SJSA1 (cell line): ENCODE data around the gene CDH23. TPM values are rescaled to one million over a fixed set of nuclear protein-coding genes. Genes with fewer than 3 reads are reported as not detected.

Experiments
- DNase-seq, 2 experiments: peaks; one replicate each; pipeline ENCODE4 v3.0.0-alpha.2; 2015 to 2020; ENCODE audit warnings: low spot score in 2 of 2, low read depth in 1 of 2
- H3K27ac ChIP-seq: fragments of 250-450 bp; sonication (Bioruptor Pico); 2 replicates; pipeline ENCODE4 v1.5.1; 2020; ENCODE audit warnings: mild to moderate bottlenecking, moderate library complexity
- H3K27me3 ChIP-seq: fragments of 250-450 bp; sonication (Bioruptor Pico); replicated peaks from 2 replicates; pipeline ENCODE4 v1.5.1; 2020; ENCODE audit warnings: mild to moderate bottlenecking, moderate library complexity
- H3K36me3 ChIP-seq: fragments of 250-450 bp; sonication (Bioruptor Pico); 2 replicates; pipeline ENCODE4 v1.5.1; 2020; ENCODE audit warnings: mild to moderate bottlenecking
- H3K4me1 ChIP-seq: fragments of 250-450 bp; sonication (Bioruptor Pico); replicated peaks from 2 replicates; pipeline ENCODE4 v1.6.1; 2021; ENCODE audit warnings: mild to moderate bottlenecking
- H3K4me3 ChIP-seq: fragments of 250-450 bp; sonication (Bioruptor Pico); 2 replicates; pipeline ENCODE4 v1.5.1; 2020; ENCODE audit warnings: mild to moderate bottlenecking
- H3K9me3 ChIP-seq: fragments of 250-450 bp; sonication (Bioruptor Pico); replicated peaks from 2 replicates; pipeline ENCODE4 v1.5.1; 2020; ENCODE audit warnings: mild to moderate bottlenecking
- total RNA-seq: library from RNA; depleted of rRNA; stranded (reverse); fragments of >200 nt; shearing (Covaris generic); gene quantifications from 2 replicates; pipeline ENCODE4 v1.2.3, GENCODE V29; 2014

CDH23 gene
- total RNA-seq, 1 experiment from 2014 or later, result 0.37 TPM

- no peak overlapping the region for H3K27ac ChIP-seq
- H3K36me3 ChIP-seq, result no peaks in the 10 kb centered on the region
- peaks cover 3% of the 10 kb centered on the region; the same call in 1 of the 2 replicates for H3K4me1 ChIP-seq
- peak in 1 of 2 experiments; percentile 16 for DNase-seq
- H3K9me3 ChIP-seq, result no peaks in the 10 kb centered on the region
- H3K4me3 ChIP-seq, result no peak overlapping the region
- H3K27me3 ChIP-seq, result peaks cover 37% of the 10 kb centered on the region
Observed at GRCh38 chr10:71391701-71392100, 5.0 kb upstream of the CDH23 start.

GRCh38 chr10:71392292-71392691, 4.4 kb upstream of the CDH23 start:
- peaks cover 43% of the 10 kb centered on the region for H3K27me3 ChIP-seq
- peaks cover 8% of the 10 kb centered on the region for H3K4me1 ChIP-seq
- no peak overlapping the region for H3K27ac ChIP-seq
- no peaks in the 10 kb centered on the region; the same call in 1 of the 2 replicates for H3K9me3 ChIP-seq
- H3K4me3 ChIP-seq, result no peak overlapping the region
- no peak for DNase-seq
- H3K36me3 ChIP-seq, result no peaks in the 10 kb centered on the region

- H3K4me1 ChIP-seq, result peaks cover 15% of the 10 kb centered on the region
- H3K27me3 ChIP-seq, result peaks cover 49% of the 10 kb centered on the region
- DNase-seq, result peak in 1 of 2 experiments; percentile 28
Observed at GRCh38 chr10:71392791-71393781, 3.6 kb upstream of the CDH23 start.

GRCh38 chr10:71393841-71394475, 2.8 kb upstream of the CDH23 start:
- Histone ChIP-seq H3K9me3 (peaks cover 2% of the 10 kb centered on the region; the same call in 1 of the 2 replicates), H3K4me3 (no peak overlapping the region), H3K4me1 (peaks cover 15% of the 10 kb centered on the region), H3K27ac (no peak overlapping the region), H3K36me3 (no peaks in the 10 kb centered on the region), H3K27me3 (peaks cover 50% of the 10 kb centered on the region)
- DNase-seq, result no peak

More at GRCh38 chr10:71392791-71393781, 3.6 kb upstream of the CDH23 start:
- Histone ChIP-seq H3K4me3 (no peak overlapping the region), H3K36me3 (no peaks in the 10 kb centered on the region), H3K27ac (no peak overlapping the region), H3K9me3 (peaks cover 2% of the 10 kb centered on the region; the same call in 1 of the 2 replicates)

GRCh38 chr10:71394926-71395562, 1.7 kb upstream of the CDH23 start:
- Histone ChIP-seq H3K36me3 (no peaks in the 10 kb centered on the region), H3K27me3 (peaks cover 57% of the 10 kb centered on the region), H3K27ac (no peak overlapping the region), H3K4me3 (no peak overlapping the region), H3K9me3 (peaks cover 2% of the 10 kb centered on the region; the same call in 1 of the 2 replicates), H3K4me1 (peaks cover 15% of the 10 kb centered on the region)
- peak in 1 of 2 experiments; percentile 20 for DNase-seq

- Histone ChIP-seq H3K4me3 (no peak overlapping the region), H3K9me3 (peaks cover 2% of the 10 kb centered on the region; the same call in 1 of the 2 replicates), H3K4me1 (peaks cover 15% of the 10 kb centered on the region), H3K27me3 (peaks cover 57% of the 10 kb centered on the region), H3K36me3 (no peaks in the 10 kb centered on the region), H3K27ac (no peak overlapping the region)
- DNase-seq, result no peak
Observed at GRCh38 chr10:71395621-71396020, 1.1 kb upstream of the CDH23 start.

- Histone ChIP-seq H3K4me3 (peak overlapping the region; percentile 17; the same call in 1 of the 2 replicates), H3K9me3 (peaks cover 2% of the 10 kb centered on the region; the same call in 1 of the 2 replicates), H3K36me3 (no peaks in the 10 kb centered on the region), H3K4me1 (peaks cover 15% of the 10 kb centered on the region), H3K27me3 (peaks cover 57% of the 10 kb centered on the region), H3K27ac (no peak overlapping the region)
- DNase-seq, result peak; percentile 42 to 47
Observed at GRCh38 chr10:71396084-71396710, 523 bp upstream of the CDH23 start.

- Histone ChIP-seq H3K27me3 (peaks cover 52% of the 10 kb centered on the region), H3K9me3 (peaks cover 2% of the 10 kb centered on the region; the same call in 1 of the 2 replicates), H3K27ac (no peak overlapping the region), H3K4me3 (peak overlapping the region; percentile 27), H3K4me1 (peaks cover 15% of the 10 kb centered on the region), H3K36me3 (no peaks in the 10 kb centered on the region)
- peak in 1 of 2 experiments; percentile 42 for DNase-seq
Observed at GRCh38 chr10:71397296-71398212, 834 bp downstream of the CDH23 start.

GRCh38 chr10:71398976-71399375, 2.3 kb downstream of the CDH23 start:
- H3K4me1 ChIP-seq, result peaks cover 15% of the 10 kb centered on the region
- no peak overlapping the region for H3K27ac ChIP-seq
- H3K4me3 ChIP-seq, result no peak overlapping the region
- peaks cover 41% of the 10 kb centered on the region for H3K27me3 ChIP-seq
- H3K36me3 ChIP-seq, result no peaks in the 10 kb centered on the region
- H3K9me3 ChIP-seq, result peaks cover 2% of the 10 kb centered on the region; the same call in 1 of the 2 replicates
- peak in 1 of 2 experiments; percentile 7 for DNase-seq

GRCh38 chr10:71399946-71400345, 3.2 kb downstream of the CDH23 start:
- H3K9me3 ChIP-seq, result peaks cover 2% of the 10 kb centered on the region; the same call in 1 of the 2 replicates
- peaks cover 41% of the 10 kb centered on the region for H3K27me3 ChIP-seq
- H3K36me3 ChIP-seq, result no peaks in the 10 kb centered on the region
- peak in 1 of 2 experiments; percentile 26 for DNase-seq
- no peak overlapping the region for H3K4me3 ChIP-seq
- H3K27ac ChIP-seq, result no peak overlapping the region
- peaks cover 15% of the 10 kb centered on the region for H3K4me1 ChIP-seq

- Histone ChIP-seq H3K36me3 (no peaks in the 10 kb centered on the region), H3K27me3 (peaks cover 33% of the 10 kb centered on the region), H3K27ac (no peak overlapping the region), H3K4me3 (no peak overlapping the region), H3K4me1 (peaks cover 15% of the 10 kb centered on the region), H3K9me3 (peaks cover 2% of the 10 kb centered on the region; the same call in 1 of the 2 replicates)
- DNase-seq, result peak in 1 of 2 experiments; percentile 32
Observed at GRCh38 chr10:71401056-71401455, 4.3 kb downstream of the CDH23 start.

- H3K36me3 ChIP-seq, result no peaks in the 10 kb centered on the region
- H3K27ac ChIP-seq, result no peak overlapping the region
- peaks cover 26% of the 10 kb centered on the region for H3K27me3 ChIP-seq
- H3K9me3 ChIP-seq, result peaks cover 2% of the 10 kb centered on the region; the same call in 1 of the 2 replicates
- H3K4me3 ChIP-seq, result no peak overlapping the region
- DNase-seq, result no peak
- H3K4me1 ChIP-seq, result peaks cover 10% of the 10 kb centered on the region
Observed at GRCh38 chr10:71402005-71402404, 5.3 kb downstream of the CDH23 start.
